ENCODE results near the gene C2CD2. TPM values are rescaled to one million over a fixed set of nuclear protein-coding genes. Genes with fewer than 3 reads are reported as not detected.
A peak's percentile ranks its signal among the peaks of the same experiment; 100 is the strongest.

The C2CD2 gene
- total RNA-seq, 3 donors from 2014 or later, result 37.0 to 73.8 (median 41.6) TPM

GRCh38 chr21:41966041-41966833, 12.4 kb upstream of the C2CD2 start:
- intact Hi-C loops (cut with DNase I; ENCODE audit: low total_unique reads), result no loop called here
- no peaks in the 10 kb centered on the region for H3K9me3 ChIP-seq
- H3K27me3 ChIP-seq, result no peaks in the 10 kb centered on the region
- H3K36me3 ChIP-seq, result no peaks in the 10 kb centered on the region
- TF ChIP-seq POLR2A (IDR thresholded peaks at IDR 0.05) (no peak), POLR2AphosphoS5 (IDR thresholded peaks at IDR 0.05) (no peak)
- TF ChIP-seq, protein P1, sequence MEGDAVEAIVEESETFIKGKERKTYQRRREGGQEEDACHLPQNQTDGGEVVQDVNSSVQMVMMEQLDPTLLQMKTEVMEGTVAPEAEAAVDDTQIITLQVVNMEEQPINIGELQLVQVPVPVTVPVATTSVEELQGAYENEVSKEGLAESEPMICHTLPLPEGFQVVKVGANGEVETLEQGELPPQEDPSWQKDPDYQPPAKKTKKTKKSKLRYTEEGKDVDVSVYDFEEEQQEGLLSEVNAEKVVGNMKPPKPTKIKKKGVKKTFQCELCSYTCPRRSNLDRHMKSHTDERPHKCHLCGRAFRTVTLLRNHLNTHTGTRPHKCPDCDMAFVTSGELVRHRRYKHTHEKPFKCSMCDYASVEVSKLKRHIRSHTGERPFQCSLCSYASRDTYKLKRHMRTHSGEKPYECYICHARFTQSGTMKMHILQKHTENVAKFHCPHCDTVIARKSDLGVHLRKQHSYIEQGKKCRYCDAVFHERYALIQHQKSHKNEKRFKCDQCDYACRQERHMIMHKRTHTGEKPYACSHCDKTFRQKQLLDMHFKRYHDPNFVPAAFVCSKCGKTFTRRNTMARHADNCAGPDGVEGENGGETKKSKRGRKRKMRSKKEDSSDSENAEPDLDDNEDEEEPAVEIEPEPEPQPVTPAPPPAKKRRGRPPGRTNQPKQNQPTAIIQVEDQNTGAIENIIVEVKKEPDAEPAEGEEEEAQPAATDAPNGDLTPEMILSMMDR (IDR thresholded peaks at IDR 0.05), result no peak
- no peak overlapping the region for H3K4me3 ChIP-seq
- no peak overlapping the region for H3K27ac ChIP-seq
- H3K4me1 ChIP-seq, result no peaks in the 10 kb centered on the region
- peak; percentile 13 to 42 for DNase-seq (ENCODE audit: low spot score in 2 of 2)

DNA sequence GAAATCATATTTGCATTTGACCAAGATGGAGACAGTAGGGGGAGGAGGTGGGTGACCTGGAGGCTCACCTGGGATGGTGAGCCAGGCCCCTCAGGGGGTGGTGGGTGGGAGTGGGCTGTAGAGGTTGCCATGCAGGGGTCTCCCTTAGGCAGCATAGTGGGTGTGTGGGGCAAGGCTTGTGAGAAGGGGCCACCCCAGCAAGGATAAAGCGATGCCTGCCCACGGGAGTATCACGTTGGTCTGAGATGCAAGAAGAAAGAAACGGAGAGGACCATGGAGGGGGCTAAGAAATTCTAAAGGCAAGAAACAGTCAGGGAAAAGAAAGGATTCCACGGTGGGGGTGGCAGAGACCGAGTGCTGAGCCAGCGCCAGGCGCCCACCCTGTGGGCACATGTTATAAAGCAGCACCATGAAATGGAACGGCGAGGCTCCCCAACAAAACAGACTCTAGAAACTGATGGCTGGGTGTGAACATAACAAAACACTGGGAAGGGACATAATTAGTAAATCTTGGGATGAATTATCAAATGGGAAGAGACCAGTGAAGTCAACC, 11.7 kb upstream of the C2CD2 start:
- DNase-seq (ENCODE audit: low spot score in 2 of 2), result peak; percentile 2 to 35
- TF ChIP-seq, protein P1 (IDR thresholded peaks at IDR 0.05), result no peak
- TF ChIP-seq POLR2AphosphoS5 (IDR thresholded peaks at IDR 0.05) (no peak), POLR2A (IDR thresholded peaks at IDR 0.05) (no peak)
- Histone ChIP-seq H3K4me3 (no peak overlapping the region), H3K27me3 (no peaks in the 10 kb centered on the region), H3K27ac (no peak overlapping the region), H3K36me3 (no peaks in the 10 kb centered on the region), H3K4me1 (no peaks in the 10 kb centered on the region), H3K9me3 (no peaks in the 10 kb centered on the region)
- intact Hi-C loops (cut with DNase I; ENCODE audit: low total_unique reads), result no loop called here

DNA sequence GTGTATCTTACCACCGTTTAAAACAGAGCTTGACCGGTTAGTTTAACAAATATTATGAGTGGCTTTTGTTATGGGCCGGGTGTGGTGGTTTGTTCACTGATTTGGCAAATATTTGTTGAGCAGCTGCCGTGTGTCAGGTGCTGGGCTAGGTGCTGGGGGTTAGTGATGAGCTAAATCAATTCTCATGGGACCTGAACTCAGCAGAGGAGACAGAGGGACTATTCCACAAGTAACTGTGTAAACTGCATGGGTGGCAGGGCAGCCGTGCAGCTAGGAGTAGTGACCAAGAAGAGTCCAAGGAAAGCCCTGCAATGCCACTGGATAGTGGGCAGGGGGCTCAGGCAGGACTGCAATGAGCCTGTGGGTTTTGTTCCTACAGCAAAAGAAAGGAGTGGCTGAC, 11.2 kb upstream of the C2CD2 start:
- Histone ChIP-seq H3K9me3 (no peaks in the 10 kb centered on the region), H3K27ac (no peak overlapping the region), H3K4me1 (no peaks in the 10 kb centered on the region), H3K4me3 (no peak overlapping the region), H3K27me3 (no peaks in the 10 kb centered on the region), H3K36me3 (no peaks in the 10 kb centered on the region)
- no peak for TF ChIP-seq POLR2A (IDR thresholded peaks at IDR 0.05)
- no peak for TF ChIP-seq POLR2AphosphoS5 (IDR thresholded peaks at IDR 0.05)
- TF ChIP-seq, protein P1 (IDR thresholded peaks at IDR 0.05), result no peak
- intact Hi-C loops (cut with DNase I; ENCODE audit: low total_unique reads), result no loop called here
- peak; percentile 9 to 10 for DNase-seq (ENCODE audit: low spot score in 2 of 2)

DNA sequence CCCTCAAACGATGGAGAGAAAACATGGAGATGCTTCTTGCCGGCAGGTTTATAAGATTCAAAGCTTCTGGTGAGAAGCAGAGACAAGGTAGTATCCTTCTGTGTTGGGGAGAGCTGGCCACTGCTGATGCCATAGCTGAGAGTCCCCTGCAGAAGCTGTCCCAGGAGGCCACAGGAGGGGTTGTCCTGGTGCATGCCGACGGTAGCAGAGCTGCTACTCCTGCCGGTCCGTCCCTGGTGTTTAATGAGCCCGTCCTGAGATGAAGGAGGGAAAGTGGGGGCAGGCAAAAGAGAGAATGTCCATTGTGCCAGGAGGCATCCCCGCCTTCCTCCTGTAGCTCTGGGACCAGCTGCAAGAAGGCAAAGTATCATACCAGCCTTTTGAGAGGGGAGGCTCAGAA, 10.4 kb upstream of the C2CD2 start:
- DNase-seq (ENCODE audit: low spot score in 2 of 2), result peak in 1 of 2 donors; percentile 22
- TF ChIP-seq POLR2A (IDR thresholded peaks at IDR 0.05) (no peak), POLR2AphosphoS5 (IDR thresholded peaks at IDR 0.05) (no peak)
- TF ChIP-seq, protein P1 (IDR thresholded peaks at IDR 0.05), result no peak
- Histone ChIP-seq H3K4me3 (no peak overlapping the region), H3K4me1 (no peaks in the 10 kb centered on the region), H3K27ac (no peak overlapping the region), H3K27me3 (no peaks in the 10 kb centered on the region), H3K9me3 (no peaks in the 10 kb centered on the region), H3K36me3 (no peaks in the 10 kb centered on the region)
- intact Hi-C loops (cut with DNase I; ENCODE audit: low total_unique reads), result no loop called here

- no peak for TF ChIP-seq POLR2A (IDR thresholded peaks at IDR 0.05)
- Histone ChIP-seq H3K9me3 (no peaks in the 10 kb centered on the region), H3K4me1 (peaks cover 0 to 6% of the 10 kb centered on the region in 2 donors), H3K27ac (no peak overlapping the region), H3K4me3 (no peak overlapping the region), H3K36me3 (no peaks in the 10 kb centered on the region), H3K27me3 (no peaks in the 10 kb centered on the region)
- DNase-seq (ENCODE audit: low spot score in 2 of 2), result no peak
- intact Hi-C loops (cut with DNase I; ENCODE audit: low total_unique reads), result no loop called here
Measured at GRCh38 chr21:41962425-41962966, 8.7 kb upstream of the C2CD2 start.

All from breast epithelium (tissue), 4 donors.